H4 (cell line): Measurements from ENCODE around the gene SLC1A3. TPM values are rescaled to one million over a fixed set of nuclear protein-coding genes. Genes with fewer than 3 reads are reported as not detected.
"Not testable (repeated sequence)": the region's sequence is repeated elsewhere in the genome, so short reads cannot be mapped to it uniquely, and the experiment has no call there.

Experiments
- DNase-seq: peaks from one replicate; pipeline ENCODE4 v3.0.0-alpha.2; 2015; ENCODE audit warnings: low spot score
- total RNA-seq: library from RNA; depleted of rRNA; stranded (reverse); fragments of >200 nt; shearing (Covaris generic); gene quantifications from 2 replicates; pipeline ENCODE4 v1.2.3, GENCODE V29; 2014

SLC1A3 gene
- total RNA-seq, 1 experiment from 2014 or later: 20.8 TPM

- DNase-seq: no peak
Measured at GRCh38 chr5:36630201-36631145, 24.1 kb downstream of the SLC1A3 start.

DNA sequence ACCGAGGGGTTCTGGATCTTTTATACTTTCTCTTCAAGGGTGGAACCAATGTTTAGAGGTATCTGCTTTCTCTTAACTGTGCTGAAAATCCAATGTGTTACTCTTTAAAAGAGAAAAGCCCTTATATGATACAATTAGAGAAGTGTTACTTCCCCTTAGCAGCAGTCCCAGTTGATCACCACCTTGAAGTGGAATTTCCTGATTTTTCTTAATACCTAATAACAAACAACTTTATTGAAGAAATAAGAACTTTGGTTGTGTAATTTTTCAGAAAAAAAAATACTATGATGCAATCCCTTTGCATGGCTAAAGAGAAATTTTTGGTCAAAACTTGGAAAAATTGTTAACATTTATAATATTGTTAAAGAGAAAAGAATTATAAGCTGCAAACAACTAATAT is 24.7 kb downstream of the SLC1A3 start:
- DNase-seq: no peak

- no peak for DNase-seq
Measured at GRCh38 chr5:36631620-36632362, 25.4 kb downstream of the SLC1A3 start.

DNA sequence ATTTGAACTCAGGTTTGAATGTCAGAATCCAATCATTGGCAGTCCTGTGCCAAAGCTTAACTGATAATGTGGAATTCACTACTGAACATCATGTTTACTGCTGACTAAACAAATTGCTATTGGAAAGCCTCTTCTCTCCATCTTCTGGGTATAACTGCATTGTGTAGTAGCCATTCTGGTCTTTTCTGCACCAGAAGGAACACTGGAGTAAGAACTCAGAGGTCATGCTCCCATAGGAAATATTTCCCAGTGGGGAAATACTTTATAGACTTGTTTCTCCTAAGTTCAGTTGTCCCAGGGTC is 25.9 kb downstream of the SLC1A3 start:
- DNase-seq: no peak

DNA sequence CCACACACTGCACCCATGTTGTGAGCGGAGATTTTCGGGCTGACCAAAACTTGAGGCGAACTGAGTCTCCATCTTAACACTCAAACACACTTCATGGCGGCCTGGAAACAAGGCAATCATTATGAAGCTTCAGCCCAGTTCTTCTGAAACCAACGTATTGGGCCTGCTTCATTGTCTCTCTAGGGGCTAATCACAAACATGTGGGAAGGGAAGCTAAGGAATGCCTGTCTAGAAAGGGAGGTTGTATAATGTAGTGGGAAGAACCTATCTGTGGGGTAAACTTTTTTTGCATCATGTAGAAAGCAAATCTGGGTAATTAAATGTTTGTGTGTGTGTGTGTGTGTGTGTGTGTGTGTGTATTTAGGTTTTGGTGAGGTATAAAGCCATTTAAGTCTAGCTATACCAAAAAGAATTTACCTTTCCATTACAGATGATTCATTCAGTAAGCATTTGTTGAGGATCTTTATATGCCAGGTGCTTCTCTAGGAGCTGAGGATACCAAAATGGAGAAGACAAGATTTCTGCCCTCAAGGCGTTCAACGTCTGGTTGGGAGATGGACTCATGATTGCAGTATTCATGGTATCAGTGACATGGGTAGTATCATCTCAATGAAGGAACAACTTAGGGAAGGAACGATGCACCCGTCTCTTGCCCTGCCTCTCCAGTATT is 29.4 kb downstream of the SLC1A3 start:
- no peak for DNase-seq

GRCh38 chr5:36637101-36637500 is 30.7 kb downstream of the SLC1A3 start:
- no peak for DNase-seq

DNA sequence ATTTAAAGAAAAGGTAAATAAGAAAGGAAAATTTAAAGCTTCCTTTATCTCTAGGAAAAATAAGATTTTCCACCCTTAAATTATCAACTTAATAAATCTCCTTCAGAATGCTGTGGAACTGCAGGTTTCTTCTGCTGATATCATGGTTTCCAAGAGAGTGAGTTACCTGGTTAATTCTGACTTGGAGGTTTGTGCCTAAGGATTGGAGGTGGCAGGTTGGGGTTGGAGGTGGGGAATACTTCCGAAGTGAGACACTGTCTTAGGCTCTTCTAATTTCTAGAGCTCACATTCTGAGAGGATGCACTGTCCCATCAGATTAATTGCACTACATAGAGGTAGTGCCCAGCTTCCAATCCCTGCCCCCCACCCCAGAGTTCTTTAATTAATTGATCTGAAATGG is 31.1 kb downstream of the SLC1A3 start:
- DNase-seq: no peak

DNA sequence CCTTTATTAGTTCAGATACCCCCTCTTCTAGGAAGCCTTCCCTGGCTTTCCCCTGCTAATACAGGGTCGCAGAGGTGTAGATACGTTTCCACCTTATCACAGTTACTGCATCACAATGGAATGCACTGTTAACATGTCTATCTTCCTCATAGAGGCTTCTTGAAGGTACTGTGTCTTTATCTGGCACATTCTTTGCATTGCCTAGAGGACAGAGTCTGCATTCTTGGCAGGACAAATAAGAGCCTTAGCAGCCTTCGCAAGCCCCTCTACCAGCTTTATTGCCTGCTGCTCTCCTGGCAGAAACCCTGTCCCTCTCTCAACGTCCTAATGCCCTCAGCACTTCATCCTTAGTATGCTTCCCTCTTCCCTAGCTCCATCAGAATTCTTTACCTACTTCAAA is 31.6 kb downstream of the SLC1A3 start:
- no peak for DNase-seq

DNA sequence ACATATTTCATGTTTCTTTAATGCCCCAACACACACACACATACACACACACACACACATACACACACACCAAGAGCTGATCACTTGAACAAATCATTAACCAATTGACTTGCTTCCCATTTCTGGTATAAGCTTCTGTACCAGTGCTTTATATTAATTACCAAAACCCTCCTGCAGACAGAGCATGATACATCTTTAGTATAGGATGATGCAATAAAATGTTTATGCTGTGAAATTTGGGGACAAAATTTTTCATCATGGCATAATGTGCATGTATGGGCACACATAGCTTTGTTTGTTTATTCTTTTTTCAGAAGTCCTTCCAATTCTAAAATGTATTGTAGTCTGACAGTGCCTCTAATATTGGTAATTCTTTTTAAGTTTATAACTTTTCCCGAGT is 34.5 kb downstream of the SLC1A3 start:
- no peak for DNase-seq

- no peak for DNase-seq
Measured at GRCh38 chr5:36641431-36641830, 35.0 kb downstream of the SLC1A3 start.

DNA sequence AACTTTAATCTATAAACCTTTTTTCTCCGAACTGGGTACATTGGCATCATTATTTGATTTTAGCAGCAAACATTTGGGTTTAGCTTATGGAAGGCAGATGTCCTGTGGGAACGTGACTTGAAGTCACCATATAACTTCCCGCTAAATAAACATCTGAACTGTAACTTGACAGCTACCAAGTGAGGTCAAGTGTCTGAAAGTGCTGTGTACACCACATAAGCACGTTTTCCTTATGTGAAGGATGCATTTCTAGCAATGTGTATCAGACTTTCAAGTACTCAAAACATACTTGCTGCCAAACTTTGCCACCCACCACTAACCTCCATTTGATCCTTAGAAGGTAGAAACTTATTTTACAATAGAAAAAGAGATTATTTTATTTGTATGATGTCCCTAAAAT is 35.7 kb downstream of the SLC1A3 start:
- no peak for DNase-seq

DNA sequence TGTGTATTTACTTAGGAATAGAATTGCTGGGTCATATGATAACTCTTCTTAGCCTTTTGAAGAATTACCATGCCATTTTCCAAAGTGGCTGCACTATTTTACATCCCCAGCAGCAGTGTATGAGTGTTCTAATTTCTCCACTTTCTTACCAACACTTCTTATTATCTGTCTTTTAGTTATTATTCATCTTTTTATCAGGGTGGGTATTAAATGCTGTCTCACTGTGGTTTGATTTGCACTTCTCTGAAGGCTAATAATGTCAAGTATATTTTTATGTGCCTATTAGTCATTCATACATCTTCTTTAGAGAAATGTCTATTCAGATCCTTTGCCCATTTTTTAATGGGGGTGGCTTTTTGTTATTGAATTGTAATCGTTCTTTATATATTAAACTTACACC is 36.8 kb downstream of the SLC1A3 start:
- DNase-seq: no peak

DNA sequence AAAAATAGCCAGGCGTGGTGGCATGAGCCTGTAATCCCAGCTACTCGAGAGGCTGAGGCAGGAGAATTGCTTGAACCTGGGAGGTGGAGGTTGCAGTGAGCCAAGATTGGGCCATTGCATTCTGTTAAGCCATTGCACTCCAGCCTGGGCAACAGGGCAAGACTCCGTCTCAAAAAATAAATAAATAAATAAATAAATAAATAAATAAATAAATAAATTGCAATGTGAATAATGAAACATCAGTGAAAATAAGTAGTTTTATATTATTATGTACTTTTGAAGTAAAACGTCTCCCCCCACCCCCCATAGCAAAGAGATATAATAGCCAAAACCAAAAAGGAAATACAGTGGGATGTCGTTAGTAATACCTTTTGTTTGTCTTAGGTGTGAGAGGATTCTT is 37.4 kb downstream of the SLC1A3 start:
- DNase-seq: not testable (repeated sequence)

DNA sequence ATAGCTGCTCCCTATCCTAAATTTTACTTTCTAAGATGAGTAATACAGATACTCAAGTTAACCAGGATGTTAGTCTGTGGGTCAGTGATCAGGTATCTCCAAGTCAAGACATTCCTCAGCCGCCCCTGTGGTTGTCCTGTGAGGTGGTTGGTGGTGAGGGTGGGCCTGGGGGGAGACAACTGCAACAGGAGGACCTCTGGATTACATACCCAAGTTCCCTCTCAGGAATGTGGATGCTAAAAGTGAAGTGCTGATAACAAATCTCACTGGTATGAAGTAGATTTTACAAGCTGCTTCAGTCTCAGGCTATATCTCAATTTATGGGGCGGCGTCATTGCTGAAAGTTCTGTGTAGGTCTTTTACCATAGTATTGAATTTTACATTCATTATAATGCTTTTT is 38.3 kb downstream of the SLC1A3 start:
- no peak for DNase-seq

- no peak for DNase-seq
Measured at GRCh38 chr5:36646100-36646499, 39.7 kb downstream of the SLC1A3 start.

- no peak for DNase-seq
Measured at GRCh38 chr5:36646507-36647023, 40.2 kb downstream of the SLC1A3 start.

GRCh38 chr5:36647046-36647445 is 40.6 kb downstream of the SLC1A3 start:
- DNase-seq: no peak

- DNase-seq: no peak
Measured at GRCh38 chr5:36648426-36648825, 42.0 kb downstream of the SLC1A3 start.

- DNase-seq: no peak
Measured at GRCh38 chr5:36651761-36652685, 45.6 kb downstream of the SLC1A3 start.

GRCh38 chr5:36653044-36653705 is 46.8 kb downstream of the SLC1A3 start:
- no peak for DNase-seq

GRCh38 chr5:36654564-36654963 is 48.2 kb downstream of the SLC1A3 start:
- DNase-seq: no peak
